ENCODE measurements around the gene PI4K2A.
"Not testable (repeated sequence)": the region's sequence is repeated elsewhere in the genome, so short reads cannot be mapped to it uniquely, and the experiment has no call there.

PI4K2A gene

GRCh38 chr10:97683556-97684367 is 43.3 kb downstream of the PI4K2A start:
- no peak for DNase-seq (ENCODE audit: low read depth)
- peak; percentile 12 for TF ChIP-seq CTCF (IDR thresholded peaks at IDR 0.05; ENCODE audit: control insufficient read depth, insufficient read depth, low read depth, low read length, missing control alignments)
- peak overlapping the region; percentile 9 for H3K4me3 ChIP-seq (ENCODE audit: control insufficient read depth, low read depth, low read length)

GRCh38 chr10:97684368-97684713 is 43.9 kb downstream of the PI4K2A start:
- DNase-seq (ENCODE audit: low read depth): not testable (repeated sequence)
- H3K4me3 ChIP-seq (ENCODE audit: control insufficient read depth, low read depth, low read length): peak overlapping the region; percentile 9

- H3K4me3 ChIP-seq (ENCODE audit: control insufficient read depth, low read depth, low read length): peak overlapping the region; percentile 47; the same call in 1 of the 2 replicates
- no peak for TF ChIP-seq CTCF (IDR thresholded peaks at IDR 0.05; ENCODE audit: control insufficient read depth, insufficient read depth, low read depth, low read length, missing control alignments)
- no peak for DNase-seq (ENCODE audit: low read depth)
These were observed 44.5 kb downstream of the PI4K2A start for GRCh38 chr10:97684866-97685394.

GRCh38 chr10:97685395-97685958 is 45.0 kb downstream of the PI4K2A start:
- H3K4me3 ChIP-seq (ENCODE audit: control insufficient read depth, low read depth, low read length): peak overlapping the region; percentile 47
- TF ChIP-seq CTCF (IDR thresholded peaks at IDR 0.05; ENCODE audit: control insufficient read depth, insufficient read depth, low read depth, low read length, missing control alignments): peak; percentile 53
- no peak for DNase-seq (ENCODE audit: low read depth)

- DNase-seq (ENCODE audit: low read depth): no peak
- H3K4me3 ChIP-seq (ENCODE audit: control insufficient read depth, low read depth, low read length): peak overlapping the region; percentile 47
These were observed 46.0 kb downstream of the PI4K2A start for GRCh38 chr10:97686301-97686961.

GRCh38 chr10:97686962-97687784 is 46.7 kb downstream of the PI4K2A start, which contains the start of gene AVPI1:
AVPI1 (minus strand) TSS chr10:97687241; CDS start chr10:97679905, 7,336 bp downstream.
- DNase-seq (ENCODE audit: low read depth): peak; percentile 92
- peak within 1 kb of the TSS; percentile 47 for H3K4me3 ChIP-seq (ENCODE audit: control insufficient read depth, low read depth, low read length)
- no peak for TF ChIP-seq CTCF (IDR thresholded peaks at IDR 0.05; ENCODE audit: control insufficient read depth, insufficient read depth, low read depth, low read length, missing control alignments)

More at GRCh38 chr10:97686301-97686961, 46.0 kb downstream of the PI4K2A start:
- no peak for TF ChIP-seq CTCF (IDR thresholded peaks at IDR 0.05; ENCODE audit: control insufficient read depth, insufficient read depth, low read depth, low read length, missing control alignments)
